CD14-positive monocyte (primary cell): Measurements from ENCODE around the gene AQP2. TPM values are rescaled to one million over a fixed set of nuclear protein-coding genes. Genes with fewer than 3 reads are reported as not detected.

Source experiments
- DNase-seq, 3 donors: peaks; one replicate each; pipeline ENCODE4 v3.0.0-alpha.2; 2011 to 2022
- H2AFZ ChIP-seq: 2 replicates; pipeline ENCODE4 v1.6.0; 2012; ENCODE audit warnings: mild to moderate bottlenecking, low read depth, low read length, inconsistent platforms; ENCODE audit not compliant: insufficient read depth, poor library complexity, severe bottlenecking
- H3K27ac ChIP-seq, 2 donors: 1 replicate in 1 of 2; 2 replicates in 1 of 2; pipeline ENCODE4 v1.5.1; 2012 to 2013; ENCODE audit warnings: low read length in 2 of 2, control low read depth in 1 of 2, inconsistent platforms in 1 of 2, low read depth in 1 of 2, mild to moderate bottlenecking in 1 of 2
- H3K27me3 ChIP-seq, 2 donors: one replicate each; pipeline versions ENCODE4 v1.6.0 to v1.6.1; 2011 to 2013; ENCODE audit warnings: low read length in 2 of 2; ENCODE audit not compliant: control insufficient read depth in 2 of 2, insufficient read depth in 2 of 2
- H3K36me3 ChIP-seq, 2 donors: replicated peaks in 1 of 2; 1 replicate in 1 of 2; 2 replicates in 1 of 2; pipeline versions ENCODE4 v1.5.1 to v1.6.1; 2012 to 2013; ENCODE audit warnings: low read length in 2 of 2, control low read depth in 1 of 2, inconsistent platforms in 1 of 2, mild to moderate bottlenecking in 1 of 2; ENCODE audit not compliant: insufficient read depth in 2 of 2, control insufficient read depth in 1 of 2
- H3K4me1 ChIP-seq, 2 donors: 1 replicate in 1 of 2; 2 replicates in 1 of 2; pipeline versions ENCODE4 v1.5.1 to v1.6.1; 2012 to 2013; ENCODE audit warnings: low read length in 2 of 2, control low read depth in 1 of 2, inconsistent platforms in 1 of 2, mild to moderate bottlenecking in 1 of 2, moderate library complexity in 1 of 2; ENCODE audit not compliant: insufficient read depth in 2 of 2, control insufficient read depth in 1 of 2
- H3K4me2 ChIP-seq: replicated peaks from 2 replicates; pipeline ENCODE3; 2012; ENCODE audit warnings: low read length, moderate library complexity, mild to moderate bottlenecking; ENCODE audit not compliant: poor library complexity, severe bottlenecking; ENCODE audit errors: extremely low read depth
- H3K4me3 ChIP-seq, 3 experiments: fragments of 200-600 bp in 1 of 3; sonication (generic) in 1 of 3; replicated peaks in 1 of 3; 1 replicate in 2 of 3; 2 replicates in 1 of 3; pipeline ENCODE4 v1.5.1; 2011 to 2013; ENCODE audit warnings: low read length in 3 of 3, mild to moderate bottlenecking in 3 of 3, control low read depth in 2 of 3, low read depth in 2 of 3, inconsistent platforms in 1 of 3, moderate library complexity in 1 of 3
- H3K79me2 ChIP-seq: 2 replicates; pipeline ENCODE4 v1.6.0; 2012; ENCODE audit warnings: mild to moderate bottlenecking, control low read depth, inconsistent platforms, low read length, moderate library complexity; ENCODE audit not compliant: insufficient read depth
- H3K9ac ChIP-seq: 2 replicates; pipeline ENCODE4 v1.6.0; 2017; ENCODE audit warnings: low read length, mild to moderate bottlenecking; ENCODE audit not compliant: insufficient read depth, poor library complexity, severe bottlenecking
- H3K9me3 ChIP-seq, 2 donors: replicated peaks in 1 of 2; 1 replicate in 1 of 2; 2 replicates in 1 of 2; pipeline versions ENCODE4 v1.5.1 to v1.6.1; 2012 to 2013; ENCODE audit warnings: low read length in 2 of 2, control low read depth in 1 of 2; ENCODE audit not compliant: control insufficient read depth in 1 of 2, insufficient read depth in 1 of 2
- H4K20me1 ChIP-seq: 2 replicates; pipeline ENCODE4 v1.6.0; 2012; ENCODE audit warnings: mild to moderate bottlenecking, low read length, control low read depth, moderate library complexity; ENCODE audit not compliant: insufficient read depth
- H3K27ac Mint-ChIP-seq, 7 donors: one replicate each; pipeline ENCODE4 v1.8.0; 2020; ENCODE audit warnings: mild to moderate bottlenecking in 7 of 7, mixed read lengths in 7 of 7, moderate library complexity in 6 of 7, inconsistent platforms in 2 of 7
- H3K27me3 Mint-ChIP-seq, 3 donors: one replicate each; pipeline ENCODE4 v1.8.0; 2021 to 2022; ENCODE audit warnings: low read depth in 3 of 3, mild to moderate bottlenecking in 3 of 3, mixed read lengths in 3 of 3, moderate library complexity in 3 of 3, inconsistent platforms in 1 of 3
- H3K36me3 Mint-ChIP-seq, 2 donors: one replicate each; pipeline ENCODE4 v1.8.0; 2020; ENCODE audit warnings: mixed read lengths in 2 of 2, inconsistent platforms in 1 of 2, mild to moderate bottlenecking in 1 of 2
- H3K4me1 Mint-ChIP-seq: one replicate; pipeline ENCODE4 v1.8.0; 2020; ENCODE audit warnings: mild to moderate bottlenecking, mixed read lengths
- H3K4me3 Mint-ChIP-seq, 2 donors: one replicate each; pipeline ENCODE4 v1.8.0; 2020; ENCODE audit warnings: mild to moderate bottlenecking in 2 of 2, mixed read lengths in 2 of 2, moderate library complexity in 1 of 2
- H3K9me3 Mint-ChIP-seq, 7 donors: one replicate each; pipeline ENCODE4 v1.8.0; 2020 to 2022; ENCODE audit warnings: mixed read lengths in 7 of 7, mild to moderate bottlenecking in 6 of 7, moderate library complexity in 6 of 7, inconsistent platforms in 2 of 7
- WGBS: methylation state at CpG from one replicate; pipeline ENCODE4 v1.1.5; 2013; ENCODE audit warnings: missing lambda C conversion rate; ENCODE audit not compliant: insufficient coverage; 5-methylcytosine and 5-hydroxymethylcytosine counted together
- intact Hi-C, 2 donors: fragments of 100-400 bp; cut with micrococcal nuclease; formaldehyde crosslinking; loops; one replicate each; pipeline versions ENCODE4 v1.15.0 to v1.15.1; 2023
- polyA plus RNA-seq, 3 donors: library from polyadenylated mRNA; depleted of rRNA in 1 of 3; unstranded in 2 of 3; stranded (reverse) in 1 of 3; fragments of 300-500 nt in 2 of 3; fragments of >200 nt in 1 of 3; fragmentation: Illumina TruSeq in 2 of 3; gene quantifications; 1 replicate in 2 of 3; 2 replicates in 1 of 3; pipeline ENCODE4 v1.2.3, GENCODE V29; 2012 to 2021
- TF ChIP-seq, protein P1 (sequence below): fragments of 200-600 bp; IDR thresholded peaks from one replicate; pipeline ENCODE4 v1.8.0; 2022; ENCODE audit warnings: antibody characterized with exemption, mild to moderate bottlenecking

AQP2 gene
- polyA plus RNA-seq, 3 donors: not detected

DNA sequence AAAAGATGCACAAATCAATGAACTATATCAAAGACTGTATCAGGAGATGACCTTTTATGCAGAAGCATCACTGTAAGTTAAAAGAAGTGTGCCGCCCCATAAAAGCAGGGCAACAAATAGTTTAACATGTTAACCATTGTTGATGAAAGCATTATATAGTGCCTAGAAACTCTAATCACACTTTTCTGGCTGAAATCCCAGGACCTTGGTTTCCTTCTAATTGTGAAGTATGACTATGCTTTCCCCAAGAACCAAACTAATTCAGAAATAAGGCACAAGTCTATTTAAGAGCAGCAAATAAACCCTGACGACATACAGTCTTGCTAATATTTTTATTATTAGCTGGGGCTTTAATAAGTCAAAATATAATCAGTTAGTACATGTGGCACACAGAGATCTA is 53.1 kb downstream of the AQP2 start:
- Histone ChIP-seq H3K27ac (no peak overlapping the region), H4K20me1 (no peaks in the 10 kb centered on the region), H3K4me2 (no peak overlapping the region), H2AFZ (no peak overlapping the region), H3K36me3 (peaks cover 49 to 87% of the 10 kb centered on the region in 2 donors), H3K4me1 (no peaks in the 10 kb centered on the region), H3K79me2 (peaks cover 38% of the 10 kb centered on the region), H3K4me3 (no peak overlapping the region), H3K9ac (no peak overlapping the region), H3K9me3 (no peaks in the 10 kb centered on the region), H3K27me3 (no peaks in the 10 kb centered on the region)
- Mint-ChIP-seq H3K27ac (no peak overlapping the region), H3K36me3 (peaks cover 52 to 74% of the 10 kb centered on the region in 2 donors), H3K9me3 (peaks cover 0 to 2% (median 0%) of the 10 kb centered on the region in 7 donors), H3K4me3 (no peak overlapping the region), H3K27me3 (no peaks in the 10 kb centered on the region), H3K4me1 (peaks cover 3% of the 10 kb centered on the region)
- TF ChIP-seq, protein P1, sequence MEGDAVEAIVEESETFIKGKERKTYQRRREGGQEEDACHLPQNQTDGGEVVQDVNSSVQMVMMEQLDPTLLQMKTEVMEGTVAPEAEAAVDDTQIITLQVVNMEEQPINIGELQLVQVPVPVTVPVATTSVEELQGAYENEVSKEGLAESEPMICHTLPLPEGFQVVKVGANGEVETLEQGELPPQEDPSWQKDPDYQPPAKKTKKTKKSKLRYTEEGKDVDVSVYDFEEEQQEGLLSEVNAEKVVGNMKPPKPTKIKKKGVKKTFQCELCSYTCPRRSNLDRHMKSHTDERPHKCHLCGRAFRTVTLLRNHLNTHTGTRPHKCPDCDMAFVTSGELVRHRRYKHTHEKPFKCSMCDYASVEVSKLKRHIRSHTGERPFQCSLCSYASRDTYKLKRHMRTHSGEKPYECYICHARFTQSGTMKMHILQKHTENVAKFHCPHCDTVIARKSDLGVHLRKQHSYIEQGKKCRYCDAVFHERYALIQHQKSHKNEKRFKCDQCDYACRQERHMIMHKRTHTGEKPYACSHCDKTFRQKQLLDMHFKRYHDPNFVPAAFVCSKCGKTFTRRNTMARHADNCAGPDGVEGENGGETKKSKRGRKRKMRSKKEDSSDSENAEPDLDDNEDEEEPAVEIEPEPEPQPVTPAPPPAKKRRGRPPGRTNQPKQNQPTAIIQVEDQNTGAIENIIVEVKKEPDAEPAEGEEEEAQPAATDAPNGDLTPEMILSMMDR: no peak
- DNase-seq: no peak
- no CpG with 5 or more reads among the region's 2 CpGs for WGBS
- intact Hi-C loops: no loop called here

DNA sequence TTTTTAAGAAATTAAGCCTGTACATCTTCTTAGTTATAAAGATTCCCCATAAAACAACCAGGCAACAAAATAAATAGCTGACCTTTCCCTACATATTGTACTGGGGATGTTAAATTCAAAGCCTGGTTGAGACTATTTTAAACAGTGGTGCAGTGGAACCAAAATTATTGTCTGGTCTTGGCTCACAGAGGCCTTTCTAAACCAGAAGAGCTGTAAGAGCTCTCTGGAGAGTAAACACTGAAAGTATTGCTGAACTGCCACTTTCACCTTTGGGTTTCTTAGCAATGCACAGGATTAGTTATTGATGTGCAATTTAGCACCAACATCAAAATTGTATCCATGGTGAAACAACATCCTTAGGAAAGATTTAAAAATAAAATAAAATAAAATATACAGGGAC is 54.2 kb downstream of the AQP2 start:
- Histone ChIP-seq H3K4me2 (no peak overlapping the region), H3K27me3 (no peaks in the 10 kb centered on the region), H3K9ac (no peak overlapping the region), H3K9me3 (no peaks in the 10 kb centered on the region), H3K79me2 (peaks cover 49% of the 10 kb centered on the region), H4K20me1 (no peaks in the 10 kb centered on the region), H3K27ac (no peak overlapping the region), H3K4me3 (no peak overlapping the region), H3K4me1 (no peaks in the 10 kb centered on the region), H3K36me3 (peaks cover 38 to 76% of the 10 kb centered on the region in 2 donors), H2AFZ (no peak overlapping the region)
- Mint-ChIP-seq H3K9me3 (peaks cover 0 to 2% (median 0%) of the 10 kb centered on the region in 7 donors), H3K27me3 (no peaks in the 10 kb centered on the region), H3K4me1 (peaks cover 3% of the 10 kb centered on the region), H3K36me3 (peaks cover 47 to 67% of the 10 kb centered on the region in 2 donors), H3K27ac (no peak overlapping the region), H3K4me3 (no peak overlapping the region)
- DNase-seq: no peak
- TF ChIP-seq, protein P1: no peak
- intact Hi-C loops: no loop called here
